ENCODE measurements around the gene TLR8. TPM values are rescaled to one million over a fixed set of nuclear protein-coding genes. Genes with fewer than 3 reads are reported as not detected.
"Not testable (repeated sequence)": the region's sequence is repeated elsewhere in the genome, so short reads cannot be mapped to it uniquely, and the experiment has no call there.

Gene TLR8
- polyA plus RNA-seq, 4 donors, result 0.21 to 0.30 (median 0.27) TPM

- DNase-seq (ENCODE audit: low read depth in 4 of 4, low spot score in 2 of 4), result no peak
These were observed 55.7 kb downstream of the TLR8 start for GRCh38 chrX:12962041-12962504.

- DNase-seq (ENCODE audit: low read depth in 4 of 4, low spot score in 2 of 4), result not testable (repeated sequence)
These were observed 56.9 kb downstream of the TLR8 start for GRCh38 chrX:12963210-12963850.

- no peak for DNase-seq (ENCODE audit: low read depth in 4 of 4, low spot score in 2 of 4)
These were observed 58.9 kb downstream of the TLR8 start for GRCh38 chrX:12965131-12965940.

GRCh38 chrX:12966151-12966550 is 59.7 kb downstream of the TLR8 start:
- DNase-seq (ENCODE audit: low read depth in 4 of 4, low spot score in 2 of 4), result no peak

GRCh38 chrX:12967711-12968465 is 61.5 kb downstream of the TLR8 start:
- no peak for DNase-seq (ENCODE audit: low read depth in 4 of 4, low spot score in 2 of 4)

- no peak for DNase-seq (ENCODE audit: low read depth in 4 of 4, low spot score in 2 of 4)
These were observed 64.3 kb downstream of the TLR8 start for GRCh38 chrX:12970691-12971202.

GRCh38 chrX:12971282-12972003 is 65.0 kb downstream of the TLR8 start:
- DNase-seq (ENCODE audit: low read depth in 4 of 4, low spot score in 2 of 4), result no peak

- DNase-seq (ENCODE audit: low read depth in 4 of 4, low spot score in 2 of 4), result no peak
These were observed 65.8 kb downstream of the TLR8 start for GRCh38 chrX:12972243-12972642.

Other genes starting within 250 kb of the TLR8 start
- 100 to 1,000 TPM in 2 of 4 donors, 10 to 100 TPM in 2; 84.6 to 115 (median 101) TPM for gene PRPS2, start 115.2 kb upstream of the TLR8 start, polyA plus RNA-seq (ENCODE audit: insufficient read length in 4 of 4)
- 1 to 10 TPM in 1 of 4 donors, under 1 TPM in 3; 0.43 to 1.4 (median 0.49) TPM for gene TLR7, start 39.5 kb upstream of the TLR8 start, polyA plus RNA-seq (ENCODE audit: insufficient read length in 4 of 4)
- gene TMSB4X, start 68.5 kb downstream of the TLR8 start, polyA plus RNA-seq (ENCODE audit: insufficient read length in 4 of 4), result 1,000 to 10,000 TPM; 2,558 to 3,753 (median 3,159) TPM
- under 1 TPM; 0.33 to 0.69 (median 0.53) TPM for gene FAM9C, start 138.0 kb downstream of the TLR8 start, polyA plus RNA-seq (ENCODE audit: insufficient read length in 4 of 4)